Measurements from ENCODE around the gene BIN1.

Gene BIN1

GRCh38 chr2:127118467-127118866 is 11.5 kb upstream of the BIN1 start:
- no peak overlapping the region for H3K27ac ChIP-seq (ENCODE audit: low read depth, low read length)
- H3K9ac ChIP-seq (ENCODE audit: low read depth in 1 of 2, low read length in 2 of 2): no peak overlapping the region
- H3K4me1 ChIP-seq (ENCODE audit: control insufficient read depth in 1 of 2, insufficient read depth in 2 of 2, low read length in 2 of 2): peaks cover 0 to 10% of the 10 kb centered on the region in 2 donors
- no peak overlapping the region for H3K4me3 ChIP-seq (ENCODE audit: low read depth in 1 of 2, low read length in 2 of 2)
- H3K36me3 ChIP-seq (ENCODE audit: control insufficient read depth in 1 of 2, insufficient read depth in 2 of 2, low read length in 2 of 2): no peaks in the 10 kb centered on the region
- no peaks in the 10 kb centered on the region for H3K27me3 ChIP-seq (ENCODE audit: control insufficient read depth in 1 of 2, insufficient read depth in 2 of 2, low read length in 2 of 2)
- H3K9me3 ChIP-seq (ENCODE audit: control insufficient read depth in 1 of 2, low read length in 2 of 2): no peaks in the 10 kb centered on the region

DNA sequence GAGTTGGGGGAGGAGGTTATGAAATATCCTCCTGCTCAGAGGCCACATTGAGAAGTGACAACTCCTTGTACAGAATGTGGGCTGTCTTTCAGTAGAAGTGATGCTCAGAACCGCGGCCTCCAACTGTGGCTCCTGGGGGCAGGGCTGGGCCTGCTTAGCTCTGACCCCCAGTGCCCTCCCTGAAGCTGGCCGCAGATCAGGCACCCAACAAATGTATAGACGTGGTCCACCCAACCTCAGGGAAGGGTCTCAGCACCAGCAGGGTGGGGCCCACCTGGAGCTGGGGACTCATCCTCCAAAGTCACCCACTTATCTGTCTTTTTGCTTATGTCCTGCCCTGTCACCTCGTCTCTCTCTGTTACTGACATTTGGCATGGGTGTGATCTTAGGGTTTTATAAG is 11.1 kb upstream of the BIN1 start:
- Histone ChIP-seq H3K27ac (ENCODE audit: low read depth, low read length) (no peak overlapping the region), H3K9me3 (ENCODE audit: control insufficient read depth in 1 of 2, low read length in 2 of 2) (no peaks in the 10 kb centered on the region), H3K4me3 (ENCODE audit: low read depth in 1 of 2, low read length in 2 of 2) (no peak overlapping the region), H3K27me3 (ENCODE audit: control insufficient read depth in 1 of 2, insufficient read depth in 2 of 2, low read length in 2 of 2) (no peaks in the 10 kb centered on the region), H3K9ac (ENCODE audit: low read depth in 1 of 2, low read length in 2 of 2) (no peak overlapping the region), H3K36me3 (ENCODE audit: control insufficient read depth in 1 of 2, insufficient read depth in 2 of 2, low read length in 2 of 2) (no peaks in the 10 kb centered on the region), H3K4me1 (ENCODE audit: control insufficient read depth in 1 of 2, insufficient read depth in 2 of 2, low read length in 2 of 2) (peaks cover 0 to 10% of the 10 kb centered on the region in 2 donors)

GRCh38 chr2:127117603-127118002 is 10.6 kb upstream of the BIN1 start:
- H3K36me3 ChIP-seq (ENCODE audit: control insufficient read depth in 1 of 2, insufficient read depth in 2 of 2, low read length in 2 of 2): no peaks in the 10 kb centered on the region
- H3K4me3 ChIP-seq (ENCODE audit: low read depth in 1 of 2, low read length in 2 of 2): no peak overlapping the region
- H3K9ac ChIP-seq (ENCODE audit: low read depth in 1 of 2, low read length in 2 of 2): no peak overlapping the region
- H3K9me3 ChIP-seq (ENCODE audit: control insufficient read depth in 1 of 2, low read length in 2 of 2): no peaks in the 10 kb centered on the region
- no peak overlapping the region for H3K27ac ChIP-seq (ENCODE audit: low read depth, low read length)
- H3K4me1 ChIP-seq (ENCODE audit: control insufficient read depth in 1 of 2, insufficient read depth in 2 of 2, low read length in 2 of 2): peaks cover 0 to 10% of the 10 kb centered on the region in 2 donors
- H3K27me3 ChIP-seq (ENCODE audit: control insufficient read depth in 1 of 2, insufficient read depth in 2 of 2, low read length in 2 of 2): no peaks in the 10 kb centered on the region

DNA sequence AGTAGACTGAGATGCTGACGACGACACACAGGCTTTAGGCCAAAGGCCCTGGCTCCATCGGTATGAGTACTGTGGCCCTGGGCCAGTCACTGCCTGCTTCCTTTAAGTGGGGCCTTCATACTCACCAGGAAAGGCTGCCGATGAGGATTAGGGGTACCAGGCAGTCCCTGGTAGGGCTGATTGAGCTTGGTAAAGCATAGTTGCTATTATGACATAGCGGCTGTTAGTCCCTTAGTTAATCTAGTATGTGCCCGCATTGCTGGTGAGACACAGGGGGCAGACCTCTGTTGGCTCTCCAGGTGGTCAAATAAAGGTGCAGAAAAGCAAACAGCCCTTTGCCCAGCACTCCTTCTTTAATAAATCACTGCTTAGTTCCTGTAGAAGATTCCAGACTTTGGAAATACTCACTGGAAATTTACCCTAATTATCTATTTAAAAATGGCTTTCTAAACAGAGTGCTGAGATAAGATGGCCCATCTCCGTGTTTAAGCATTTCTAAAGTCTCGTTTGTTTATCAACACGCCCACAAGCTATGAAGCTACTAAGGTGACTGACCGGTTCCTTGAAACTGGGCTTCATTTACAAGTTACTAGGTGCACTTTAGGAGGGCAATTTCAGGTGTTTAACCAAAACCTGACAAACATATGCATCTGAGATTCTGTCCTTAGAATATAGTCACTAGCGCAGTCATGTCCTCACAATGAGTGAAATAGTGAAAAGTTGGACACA is 8.7 kb upstream of the BIN1 start:
- Histone ChIP-seq H3K9me3 (ENCODE audit: control insufficient read depth in 1 of 2, low read length in 2 of 2) (no peaks in the 10 kb centered on the region), H3K27ac (ENCODE audit: low read depth, low read length) (no peak overlapping the region), H3K4me3 (ENCODE audit: low read depth in 1 of 2, low read length in 2 of 2) (no peak overlapping the region), H3K9ac (ENCODE audit: low read depth in 1 of 2, low read length in 2 of 2) (no peak overlapping the region), H3K27me3 (ENCODE audit: control insufficient read depth in 1 of 2, insufficient read depth in 2 of 2, low read length in 2 of 2) (no peaks in the 10 kb centered on the region), H3K4me1 (ENCODE audit: control insufficient read depth in 1 of 2, insufficient read depth in 2 of 2, low read length in 2 of 2) (peaks cover 0 to 14% of the 10 kb centered on the region in 2 donors), H3K36me3 (ENCODE audit: control insufficient read depth in 1 of 2, insufficient read depth in 2 of 2, low read length in 2 of 2) (no peaks in the 10 kb centered on the region)

DNA sequence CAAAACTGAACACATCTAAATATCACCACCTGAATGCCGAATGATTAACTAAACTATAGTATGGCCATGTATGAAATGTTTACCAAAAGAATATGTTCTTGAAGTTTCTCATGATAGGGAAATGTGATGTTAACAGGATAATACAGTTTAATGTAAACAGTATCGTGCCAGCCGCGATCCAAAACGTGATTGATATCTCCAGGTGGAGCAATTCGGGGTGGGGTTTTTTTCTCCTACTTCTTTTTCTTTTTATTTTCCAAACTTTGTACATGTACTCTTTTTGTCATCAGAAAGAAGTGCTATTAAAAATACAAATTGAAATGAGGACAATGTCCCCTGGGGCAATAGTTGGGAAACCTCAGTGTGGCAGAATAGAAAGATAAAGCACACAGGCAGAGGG is 4.0 kb upstream of the BIN1 start:
- Histone ChIP-seq H3K4me3 (ENCODE audit: low read depth in 1 of 2, low read length in 2 of 2) (no peak overlapping the region), H3K9ac (ENCODE audit: low read depth in 1 of 2, low read length in 2 of 2) (no peak overlapping the region)

GRCh38 chr2:127108090-127108523 is 1.2 kb upstream of the BIN1 start:
- Histone ChIP-seq H3K27ac (ENCODE audit: low read depth, low read length) (no peak overlapping the region), H3K4me3 (ENCODE audit: low read depth in 1 of 2, low read length in 2 of 2) (peak overlapping the region; percentile 79 to 80)

More for the DNA sequence above, 4.0 kb upstream of the BIN1 start:
- no peaks in the 10 kb centered on the region for H3K27me3 ChIP-seq (ENCODE audit: control insufficient read depth in 1 of 2, insufficient read depth in 2 of 2, low read length in 2 of 2)
- no peak overlapping the region for H3K27ac ChIP-seq (ENCODE audit: low read depth, low read length)
- no peaks in the 10 kb centered on the region for H3K36me3 ChIP-seq (ENCODE audit: control insufficient read depth in 1 of 2, insufficient read depth in 2 of 2, low read length in 2 of 2)
- H3K4me1 ChIP-seq (ENCODE audit: control insufficient read depth in 1 of 2, insufficient read depth in 2 of 2, low read length in 2 of 2): peaks cover 5 to 16% of the 10 kb centered on the region in 2 donors
- H3K9me3 ChIP-seq (ENCODE audit: control insufficient read depth in 1 of 2, low read length in 2 of 2): no peaks in the 10 kb centered on the region

GRCh38 chr2:127107622-127107999 is 657 bp upstream of the BIN1 start:
- H3K4me1 ChIP-seq (ENCODE audit: control insufficient read depth in 1 of 2, insufficient read depth in 2 of 2, low read length in 2 of 2): peaks cover 14 to 19% of the 10 kb centered on the region in 2 donors
- peak overlapping the region; percentile 62 for H3K27ac ChIP-seq (ENCODE audit: low read depth, low read length)

More at GRCh38 chr2:127108090-127108523, 1.2 kb upstream of the BIN1 start:
- H3K9me3 ChIP-seq (ENCODE audit: control insufficient read depth in 1 of 2, low read length in 2 of 2): no peaks in the 10 kb centered on the region
- H3K27me3 ChIP-seq (ENCODE audit: control insufficient read depth in 1 of 2, insufficient read depth in 2 of 2, low read length in 2 of 2): no peaks in the 10 kb centered on the region
- peaks cover 12 to 19% of the 10 kb centered on the region in 2 donors for H3K4me1 ChIP-seq (ENCODE audit: control insufficient read depth in 1 of 2, insufficient read depth in 2 of 2, low read length in 2 of 2)
- no peaks in the 10 kb centered on the region for H3K36me3 ChIP-seq (ENCODE audit: control insufficient read depth in 1 of 2, insufficient read depth in 2 of 2, low read length in 2 of 2)
- H3K9ac ChIP-seq (ENCODE audit: low read depth in 1 of 2, low read length in 2 of 2): peak overlapping the region; percentile 55 to 57

GRCh38 chr2:127106457-127106990 is 430 bp downstream of the BIN1 start:
- Histone ChIP-seq H3K9me3 (ENCODE audit: control insufficient read depth in 1 of 2, low read length in 2 of 2) (no peaks in the 10 kb centered on the region), H3K36me3 (ENCODE audit: control insufficient read depth in 1 of 2, insufficient read depth in 2 of 2, low read length in 2 of 2) (no peaks in the 10 kb centered on the region), H3K27ac (ENCODE audit: low read depth, low read length) (peak overlapping the region; percentile 66), H3K4me1 (ENCODE audit: control insufficient read depth in 1 of 2, insufficient read depth in 2 of 2, low read length in 2 of 2) (peaks cover 21 to 22% of the 10 kb centered on the region in 2 donors), H3K27me3 (ENCODE audit: control insufficient read depth in 1 of 2, insufficient read depth in 2 of 2, low read length in 2 of 2) (no peaks in the 10 kb centered on the region), H3K9ac (ENCODE audit: low read depth in 1 of 2, low read length in 2 of 2) (peak overlapping the region; percentile 57 to 80), H3K4me3 (ENCODE audit: low read depth in 1 of 2, low read length in 2 of 2) (peak overlapping the region; percentile 79 to 80)

More at GRCh38 chr2:127107622-127107999, 657 bp upstream of the BIN1 start:
- peak overlapping the region; percentile 79 to 80 for H3K4me3 ChIP-seq (ENCODE audit: low read depth in 1 of 2, low read length in 2 of 2)
- H3K9ac ChIP-seq (ENCODE audit: low read depth in 1 of 2, low read length in 2 of 2): peak overlapping the region; percentile 55 to 57
- no peaks in the 10 kb centered on the region for H3K9me3 ChIP-seq (ENCODE audit: control insufficient read depth in 1 of 2, low read length in 2 of 2)
- no peaks in the 10 kb centered on the region for H3K27me3 ChIP-seq (ENCODE audit: control insufficient read depth in 1 of 2, insufficient read depth in 2 of 2, low read length in 2 of 2)
- no peaks in the 10 kb centered on the region for H3K36me3 ChIP-seq (ENCODE audit: control insufficient read depth in 1 of 2, insufficient read depth in 2 of 2, low read length in 2 of 2)

DNA sequence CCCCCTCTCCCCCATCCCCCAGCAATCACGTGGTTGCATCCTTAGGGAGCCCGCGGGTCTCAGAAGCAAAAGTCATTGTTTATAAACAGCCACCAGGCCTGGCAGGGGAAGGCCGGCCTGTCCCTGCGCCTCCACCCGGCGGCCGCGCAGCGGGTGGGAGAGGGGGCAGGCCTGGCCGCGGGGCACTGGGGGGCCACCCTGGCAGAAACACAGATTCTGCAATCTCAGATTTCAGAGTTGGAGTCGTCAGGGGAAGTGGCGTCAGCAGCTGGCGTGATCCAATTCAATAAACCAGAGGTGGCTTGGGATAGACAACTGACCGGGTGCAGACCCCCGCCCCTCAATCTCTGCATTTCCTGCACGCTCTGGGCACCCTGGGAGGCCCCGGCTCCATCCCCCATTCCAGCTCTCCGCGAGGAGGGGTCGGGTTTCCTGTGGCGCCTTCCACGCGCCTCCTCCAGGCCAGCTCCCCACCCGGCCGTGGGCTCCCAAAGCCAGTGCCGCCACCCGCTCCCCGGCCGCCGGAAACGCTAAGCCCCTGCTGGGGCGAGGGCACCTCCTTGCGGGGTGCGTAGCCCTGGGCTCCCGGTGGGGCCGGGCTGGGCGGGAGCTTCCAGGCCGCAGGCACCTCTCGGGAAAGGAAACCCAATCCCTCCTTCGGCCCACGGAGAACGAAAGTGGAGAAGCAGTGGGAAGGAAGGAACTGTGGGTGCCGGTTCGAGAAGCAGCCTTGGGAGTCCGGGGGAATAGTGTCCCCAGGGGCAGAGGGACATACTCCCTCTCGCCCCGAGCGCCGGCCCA is 1.1 kb downstream of the BIN1 start:
- H3K9ac ChIP-seq (ENCODE audit: low read depth in 1 of 2, low read length in 2 of 2): peak overlapping the region; percentile 57 to 80
- no peaks in the 10 kb centered on the region for H3K36me3 ChIP-seq (ENCODE audit: control insufficient read depth in 1 of 2, insufficient read depth in 2 of 2, low read length in 2 of 2)
- H3K27ac ChIP-seq (ENCODE audit: low read depth, low read length): no peak overlapping the region
- peak overlapping the region; percentile 79 to 80 for H3K4me3 ChIP-seq (ENCODE audit: low read depth in 1 of 2, low read length in 2 of 2)
- no peaks in the 10 kb centered on the region for H3K9me3 ChIP-seq (ENCODE audit: control insufficient read depth in 1 of 2, low read length in 2 of 2)
- peaks cover 25 to 28% of the 10 kb centered on the region in 2 donors for H3K4me1 ChIP-seq (ENCODE audit: control insufficient read depth in 1 of 2, insufficient read depth in 2 of 2, low read length in 2 of 2)
- no peaks in the 10 kb centered on the region for H3K27me3 ChIP-seq (ENCODE audit: control insufficient read depth in 1 of 2, insufficient read depth in 2 of 2, low read length in 2 of 2)

Data from duodenal mucosa (tissue), 2 donors.